GM13977 (cell line): ENCODE data around the gene COX6A1.

ENCODE experiments used
- DNase-seq: peaks from one replicate; pipeline ENCODE4 v3.0.0; 2012; ENCODE audit warnings: low spot score
- in situ Hi-C: fragments of 300-500 bp; cut with MboI; formaldehyde crosslinking; loops from one replicate; pipeline ENCODE4 v1.12.0; 2022; ENCODE audit warnings: low sequenced_read_pairs, low pct_unique_long_range_greater_than_20kb, mixed read lengths, inconsistent platforms; ENCODE audit not compliant: unreplicated experiment
- TF ChIP-seq, protein P1 (sequence below): IDR thresholded peaks from 2 replicates; pipeline ENCODE4 v1.5.1; 2012; ENCODE audit warnings: mild to moderate bottlenecking, control low read depth; ENCODE audit not compliant: insufficient read depth; ENCODE audit errors: extremely low read depth, missing control alignments

COX6A1 gene

DNA sequence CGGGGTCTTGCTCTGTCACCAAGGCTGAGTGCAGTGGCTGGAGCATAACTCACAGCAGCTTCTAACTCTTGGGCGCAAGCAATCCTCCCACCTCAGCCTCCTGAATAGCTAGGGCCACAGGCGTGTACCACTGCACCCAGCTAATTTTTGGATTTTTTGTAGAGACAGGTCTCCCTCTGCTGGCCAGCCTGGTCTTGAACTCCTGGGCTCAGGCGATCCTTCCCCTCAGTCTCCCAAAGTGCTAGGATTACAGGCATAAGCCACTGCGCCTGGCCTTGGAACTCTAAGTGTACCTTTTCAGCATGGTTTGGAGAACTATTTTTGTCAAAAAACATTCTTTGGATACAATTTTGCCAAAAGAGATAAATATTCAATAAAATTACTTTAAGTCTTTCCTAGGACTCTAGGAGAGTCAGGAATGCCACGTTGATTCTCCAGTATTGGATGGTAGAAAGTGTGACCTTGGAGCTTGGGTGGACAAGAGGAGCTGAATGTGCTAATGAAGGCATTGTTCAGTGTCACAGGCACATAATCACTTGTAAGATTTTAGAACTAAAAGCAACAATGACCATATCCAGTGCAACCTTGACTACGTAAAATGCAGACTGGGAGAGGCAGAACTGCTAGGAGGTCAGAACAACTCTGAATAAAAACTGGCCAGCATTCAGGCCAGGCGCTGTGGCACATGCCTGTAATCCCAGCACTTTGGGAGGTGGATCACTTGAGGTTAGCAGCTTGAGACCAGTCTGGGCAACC lies 28.8 kb downstream of the COX6A1 start:
- in situ Hi-C loops = no loop called here
- TF ChIP-seq, protein P1, sequence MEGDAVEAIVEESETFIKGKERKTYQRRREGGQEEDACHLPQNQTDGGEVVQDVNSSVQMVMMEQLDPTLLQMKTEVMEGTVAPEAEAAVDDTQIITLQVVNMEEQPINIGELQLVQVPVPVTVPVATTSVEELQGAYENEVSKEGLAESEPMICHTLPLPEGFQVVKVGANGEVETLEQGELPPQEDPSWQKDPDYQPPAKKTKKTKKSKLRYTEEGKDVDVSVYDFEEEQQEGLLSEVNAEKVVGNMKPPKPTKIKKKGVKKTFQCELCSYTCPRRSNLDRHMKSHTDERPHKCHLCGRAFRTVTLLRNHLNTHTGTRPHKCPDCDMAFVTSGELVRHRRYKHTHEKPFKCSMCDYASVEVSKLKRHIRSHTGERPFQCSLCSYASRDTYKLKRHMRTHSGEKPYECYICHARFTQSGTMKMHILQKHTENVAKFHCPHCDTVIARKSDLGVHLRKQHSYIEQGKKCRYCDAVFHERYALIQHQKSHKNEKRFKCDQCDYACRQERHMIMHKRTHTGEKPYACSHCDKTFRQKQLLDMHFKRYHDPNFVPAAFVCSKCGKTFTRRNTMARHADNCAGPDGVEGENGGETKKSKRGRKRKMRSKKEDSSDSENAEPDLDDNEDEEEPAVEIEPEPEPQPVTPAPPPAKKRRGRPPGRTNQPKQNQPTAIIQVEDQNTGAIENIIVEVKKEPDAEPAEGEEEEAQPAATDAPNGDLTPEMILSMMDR = peak; percentile 67
- DNase-seq = no peak

DNA sequence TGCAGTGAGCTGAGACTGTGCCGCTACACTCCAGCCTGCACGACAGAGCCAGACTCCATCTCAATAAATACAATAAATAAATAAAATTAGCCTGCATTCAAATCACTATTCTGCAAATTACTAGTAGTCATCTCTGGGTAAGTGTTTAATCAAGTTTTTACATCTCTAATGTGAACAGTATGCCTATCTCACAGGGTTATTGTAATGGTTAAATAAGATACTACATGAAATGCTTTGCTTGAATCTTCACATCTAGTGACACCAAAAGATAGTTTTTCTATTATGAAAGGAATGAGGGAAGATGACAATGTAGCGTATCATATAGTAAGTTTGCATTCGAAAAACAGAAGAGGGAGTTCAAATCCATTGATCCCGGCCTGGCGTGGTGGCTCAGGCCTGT lies 29.5 kb downstream of the COX6A1 start:
- in situ Hi-C loops = no loop called here
- DNase-seq = no peak
- TF ChIP-seq, protein P1 = no peak

DNA sequence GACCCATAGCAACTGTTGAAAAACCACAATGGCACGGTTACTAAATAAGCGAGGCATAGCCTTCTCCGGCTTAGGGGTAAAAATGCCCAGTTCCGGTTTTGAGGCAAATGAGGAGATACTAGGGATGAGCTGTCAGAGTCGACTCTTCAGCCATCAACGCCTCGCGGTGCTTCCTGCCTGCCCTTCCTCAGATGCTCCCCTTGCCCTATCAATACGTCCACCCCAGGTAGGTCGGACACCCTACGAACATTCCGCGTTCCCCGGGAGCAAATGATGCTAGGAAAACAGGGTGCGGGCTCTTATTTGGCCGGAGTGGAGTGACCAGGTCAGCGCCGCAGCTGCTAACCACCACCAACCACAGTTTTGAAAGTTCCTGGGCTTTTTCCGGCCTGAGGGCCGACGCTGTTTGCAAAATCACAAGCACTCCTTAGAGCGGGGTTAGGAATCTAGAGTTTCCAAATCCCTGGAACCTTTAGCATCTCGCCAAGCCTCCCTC lies 30.5 kb downstream of the COX6A1 start:
- peak; percentile 38 for DNase-seq
- TF ChIP-seq, protein P1 = no peak
- in situ Hi-C loops = no loop called here

DNA sequence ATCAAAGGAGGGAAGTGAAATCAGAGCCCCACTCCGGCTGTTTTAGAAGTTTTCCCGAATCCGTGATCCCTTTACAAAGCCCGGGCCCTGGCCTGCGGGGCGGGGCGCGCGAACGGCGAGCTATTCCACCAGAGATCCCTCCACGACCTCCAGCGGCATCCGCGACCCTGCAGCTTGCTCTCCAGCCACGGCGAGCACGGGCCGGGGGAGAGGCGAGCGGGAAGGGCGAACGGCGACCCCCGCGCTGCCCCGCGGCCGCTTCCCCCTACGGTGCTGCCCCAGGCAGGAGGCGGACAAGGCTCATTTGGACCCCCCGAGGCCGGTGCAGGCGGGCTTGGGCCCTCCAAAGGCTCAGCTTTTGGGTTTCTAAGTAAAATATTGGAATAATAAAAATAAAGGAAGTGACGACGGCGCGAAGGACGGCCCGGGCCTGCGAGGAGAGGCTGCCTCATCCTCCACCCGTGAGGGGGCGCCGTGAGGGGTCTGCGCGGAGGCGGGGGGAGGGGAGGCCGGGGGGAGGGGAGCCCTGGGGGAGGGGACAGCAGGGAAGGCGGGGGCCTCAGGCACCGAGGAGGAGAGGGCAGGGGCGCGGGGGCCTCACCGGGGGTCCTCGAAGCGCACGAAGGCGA lies 31.0 kb downstream of the COX6A1 start:
- DNase-seq = peak; percentile 79
- in situ Hi-C loops = no loop called here
- TF ChIP-seq, protein P1 = peak; percentile 37

DNA sequence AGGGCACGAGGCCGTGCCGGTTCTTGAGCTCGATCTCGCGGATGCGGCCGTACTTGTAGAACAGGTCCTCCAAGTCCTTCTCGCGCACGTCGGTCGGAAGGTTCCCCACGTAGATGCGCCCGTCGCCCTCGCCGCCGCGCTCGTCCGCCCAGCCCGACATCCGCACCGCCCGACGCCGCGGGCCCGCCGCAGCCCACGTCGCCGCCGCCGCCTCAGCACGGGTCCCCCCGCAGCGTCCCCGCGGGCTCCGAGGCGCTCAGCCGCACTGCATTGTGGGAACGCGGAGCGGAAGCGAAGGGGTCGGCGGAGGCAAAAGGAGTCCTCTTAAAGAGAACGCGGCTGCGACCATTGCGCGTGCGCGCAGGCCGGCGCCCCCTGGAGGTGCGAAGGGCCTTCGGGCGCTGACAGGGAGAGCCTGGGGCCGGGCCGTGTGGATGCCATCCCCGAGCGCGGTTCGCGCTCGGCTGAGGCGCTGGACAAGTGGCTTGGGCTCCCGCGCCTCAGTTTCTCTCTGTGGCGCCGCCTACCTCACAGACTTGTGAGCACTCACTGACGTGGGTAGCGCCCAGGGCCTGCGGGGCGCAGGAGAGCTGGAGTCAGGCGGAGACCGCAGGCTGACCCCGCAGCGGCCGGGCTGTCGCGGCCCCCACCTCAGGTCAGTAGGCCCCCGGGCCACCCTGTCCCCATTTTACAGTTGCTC lies 31.7 kb downstream of the COX6A1 start, which contains the start of gene SRSF9:
Gene SRSF9 (minus strand): TSS at position 299 of the 700 bp plus-strand sequence. CDS start 139 bp downstream, at position 160.
- in situ Hi-C loops = no loop called here
- DNase-seq = peak; percentile 100
- TF ChIP-seq, protein P1 = peak; percentile 97

DNA sequence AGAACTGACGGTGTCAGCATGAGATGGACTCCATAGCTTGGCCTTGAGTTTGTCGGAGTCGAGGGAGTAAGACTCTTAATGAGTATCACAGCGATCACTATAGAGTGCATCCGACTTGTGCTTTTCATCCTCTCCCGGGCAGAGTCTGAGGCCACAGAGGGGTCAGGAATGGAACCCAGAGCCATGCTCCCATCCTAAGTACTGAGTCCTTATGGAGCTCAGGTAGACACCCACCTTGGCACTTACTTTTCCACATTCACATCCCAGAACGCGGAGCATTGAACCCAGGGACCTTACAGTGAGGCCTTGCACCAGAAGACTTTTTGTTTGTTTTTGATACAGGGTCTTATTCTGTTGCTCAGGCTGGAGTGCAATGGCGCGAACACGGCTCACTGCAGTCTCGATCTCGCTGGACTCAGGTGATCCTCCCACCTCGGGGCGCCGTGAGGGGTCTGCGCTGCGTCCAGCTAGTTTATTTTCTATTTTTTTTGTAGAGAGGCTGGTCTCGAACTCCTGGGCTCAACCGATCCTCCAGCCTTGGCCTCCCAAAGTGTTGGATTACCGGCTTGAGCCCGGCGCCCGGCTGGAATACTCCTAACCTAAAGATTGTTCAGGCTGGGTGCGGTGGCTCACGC lies 32.4 kb downstream of the COX6A1 start:
- DNase-seq = no peak
- TF ChIP-seq, protein P1 = no peak
- in situ Hi-C loops = no loop called here
